Panc1 (cell line): ENCODE data around the gene FRMPD4. TPM values are rescaled to one million over a fixed set of nuclear protein-coding genes. Genes with fewer than 3 reads are reported as not detected.

Source experiments
- ATAC-seq: fragments of 200-7000 bp; cut with Tn5 transposase; 2 replicates; pipeline ENCODE4 v1.9.1; 2020; ENCODE audit warnings: mild to moderate bottlenecking, moderate library complexity
- BruUV-seq: library from RNA; stranded (reverse); fragments of 400-500 nt; replicated peaks from 2 replicates; lab custom pipeline; 2021; lab: Mats Ljungman, UMichigan
- CTCF ChIA-PET: fragments of 300-600 bp; sonication (Branson Sonifier 250); formaldehyde crosslinking; loops from one replicate; lab custom pipeline; 2022; ENCODE audit warnings: antibody characterized with exemption; lab: Charles Lee
- POLR2A ChIA-PET: fragments of 300-600 bp; sonication (Branson Sonifier 250); formaldehyde crosslinking; loops from one replicate; lab custom pipeline; 2022; ENCODE audit warnings: antibody characterized with exemption; lab: Charles Lee
- DNase-seq: peaks from one replicate; pipeline ENCODE4 v3.0.0-alpha.2; 2010; ENCODE audit warnings: low read depth, low spot score
- H3K27ac ChIP-seq: 2 replicates; pipeline ENCODE4 v1.5.1; 2011; ENCODE audit warnings: mild to moderate bottlenecking, low read length, inconsistent platforms
- H3K27me3 ChIP-seq: fragments of 200-500 bp; sonication (Bioruptor generic); 2 replicates; pipeline ENCODE4 v1.6.0; 2014; ENCODE audit warnings: low read length, inconsistent platforms; ENCODE audit not compliant: control insufficient read depth, insufficient read depth
- H3K36me3 ChIP-seq: fragments of 200-500 bp; sonication (Bioruptor generic); 2 replicates; pipeline ENCODE4 v1.5.1; 2014; ENCODE audit warnings: inconsistent platforms, mild to moderate bottlenecking, low read length, moderate library complexity; ENCODE audit not compliant: control insufficient read depth, insufficient read depth
- H3K4me1 ChIP-seq: 2 replicates; pipeline ENCODE4 v1.5.1; 2011; ENCODE audit warnings: inconsistent platforms, mild to moderate bottlenecking, low read length, moderate library complexity; ENCODE audit not compliant: control insufficient read depth, insufficient read depth
- H3K4me3 ChIP-seq, 2 experiments: 2 replicates each; pipeline ENCODE4 v1.5.1; 2011 to 2012; ENCODE audit warnings: low read depth in 2 of 2, low read length in 2 of 2, mild to moderate bottlenecking in 2 of 2, inconsistent platforms in 1 of 2, moderate library complexity in 1 of 2
- H3K9me3 ChIP-seq: fragments of 200-500 bp; sonication (Bioruptor generic); 2 replicates; pipeline ENCODE4 v1.5.1; 2014; ENCODE audit warnings: low read depth, mild to moderate bottlenecking, inconsistent platforms, low read length, moderate library complexity; ENCODE audit not compliant: control insufficient read depth, insufficient read depth
- CTCF ChIP-seq: fragments of 450-650 bp; IDR thresholded peaks from 2 replicates; pipeline ENCODE4 v1.5.1; 2017; ENCODE audit warnings: mild to moderate bottlenecking
- POLR2AphosphoS5 ChIP-seq: IDR thresholded peaks from 2 replicates; pipeline ENCODE4 v1.6.1; 2012; ENCODE audit warnings: mild to moderate bottlenecking, low read depth, low read length, moderate library complexity
- REST ChIP-seq, 2 experiments: IDR thresholded peaks; 2 replicates each; pipeline ENCODE4 v1.6.1; 2011 to 2012; ENCODE audit warnings: low read depth in 2 of 2, control low read depth in 1 of 2, low read length in 1 of 2, mild to moderate bottlenecking in 1 of 2, moderate library complexity in 1 of 2; ENCODE audit not compliant: insufficient read depth in 1 of 2
- SIN3A ChIP-seq: IDR thresholded peaks from 2 replicates; pipeline ENCODE4 v1.6.1; 2012; ENCODE audit warnings: low read depth, mild to moderate bottlenecking, low read length, moderate library complexity, borderline replicate concordance; ENCODE audit not compliant: insufficient read depth
- TCF7L2 ChIP-seq: IDR thresholded peaks from 2 replicates; pipeline ENCODE4 v1.6.1; 2011; ENCODE audit warnings: mild to moderate bottlenecking, low read depth, low read length, inconsistent platforms
- in situ Hi-C: cut with HindIII; loops from 2 replicates; pipeline ENCODE4 v1.10.0; 2016; ENCODE audit warnings: low sequenced_read_pairs, low pct_unique_long_range_greater_than_20kb
- intact Hi-C: fragments of 100-400 bp; cut with micrococcal nuclease; formaldehyde crosslinking; loops from one replicate; pipeline ENCODE4 v1.10.0; 2022; ENCODE audit not compliant: unreplicated experiment
- total RNA-seq: library from RNA; stranded (reverse); gene quantifications from one replicate; pipeline ENCODE4 v1.2.1, GENCODE V29; 2021; ENCODE audit not compliant: unreplicated experiment

The FRMPD4 gene
- total RNA-seq, 1 experiment from 2014 or later = not detected

GRCh38 chrX:12141511-12141910 lies 3.2 kb downstream of the FRMPD4 start:
- H3K27me3 ChIP-seq = no peaks in the 10 kb centered on the region
- H3K9me3 ChIP-seq = no peaks in the 10 kb centered on the region
- in situ Hi-C loops = no loop called here
- POLR2A ChIA-PET = no interaction called here
- no peaks in the 10 kb centered on the region for H3K4me1 ChIP-seq
- no peak for TF ChIP-seq CTCF
- TF ChIP-seq REST (IDR thresholded peaks at IDR 0.05; ENCODE audit: insufficient read depth in 1 of 2, low read depth in 2 of 2, low read length in 1 of 2) = no peak
- TF ChIP-seq TCF7L2 = no peak
- no peak for TF ChIP-seq SIN3A
- no peak for TF ChIP-seq POLR2AphosphoS5
- no peak overlapping the region for H3K27ac ChIP-seq
- H3K4me3 ChIP-seq = no peak overlapping the region
- intact Hi-C loops = no loop called here
- CTCF ChIA-PET = no interaction called here
- ATAC-seq (no peak), DNase-seq (no peak)
- no TSS peak for BruUV-seq
- H3K36me3 ChIP-seq = no peaks in the 10 kb centered on the region

- Histone ChIP-seq H3K9me3 (no peaks in the 10 kb centered on the region), H3K4me1 (no peaks in the 10 kb centered on the region), H3K4me3 (no peak overlapping the region), H3K27ac (no peak overlapping the region), H3K36me3 (no peaks in the 10 kb centered on the region), H3K27me3 (no peaks in the 10 kb centered on the region)
- POLR2A ChIA-PET = no interaction called here
- ATAC-seq (no peak), DNase-seq (no peak)
- BruUV-seq = no TSS peak
- in situ Hi-C loops = no loop called here
- intact Hi-C loops = no loop called here
- no peak for TF ChIP-seq POLR2AphosphoS5
- no peak for TF ChIP-seq SIN3A
- TF ChIP-seq REST (IDR thresholded peaks at IDR 0.05; ENCODE audit: insufficient read depth in 1 of 2, low read depth in 2 of 2, low read length in 1 of 2) = no peak
- TF ChIP-seq CTCF = no peak
- no peak for TF ChIP-seq TCF7L2
- CTCF ChIA-PET = no interaction called here
These were observed 4.4 kb downstream of the FRMPD4 start for GRCh38 chrX:12142661-12143060.
